H1 (cell line): ENCODE results near the gene PINLYP. TPM values are rescaled to one million over a fixed set of nuclear protein-coding genes. Genes with fewer than 3 reads are reported as not detected.

Experiments used
- CHD7 ChIP-seq: fragments of 300-600 bp; sonication (generic); IDR thresholded peaks from 2 replicates; pipeline ENCODE4 v1.7.1; 2012; ENCODE audit warnings: low read length, moderate library complexity, mild to moderate bottlenecking, inconsistent platforms; ENCODE audit not compliant: insufficient replicate concordance
- polyA plus RNA-seq, 7 experiments: library from polyadenylated mRNA; depleted of rRNA in 3 of 7; stranded (reverse) in 5 of 7; unstranded in 2 of 7; fragments of >200 nt in 5 of 7; fragments of 200-250 nt in 2 of 7; gene quantifications; 1 replicate in 5 of 7; 2 replicates in 1 of 7; 4 replicates in 1 of 7; pipeline versions ENCODE4 v1.2.1 to v1.2.3, GENCODE V29; 2011 to 2013; ENCODE audit warnings: missing spikeins in 2 of 7, mixed read lengths in 2 of 7
- total RNA-seq: library from RNA; stranded (reverse); fragmentation: NEBNext Ultra II Directional; extraction: Animal tissue kit (Norgen Biotek cat#: 25700); gene quantifications from 2 replicates; pipeline ENCODE4 v1.2.1, GENCODE V29; 2021
- TF ChIP-seq, protein P1 (sequence below): IDR thresholded peaks from 2 replicates; pipeline ENCODE4 v1.6.1; 2012; ENCODE audit warnings: inconsistent platforms

The PINLYP gene
- total and polyA plus RNA-seq, 2 of the 8 experiments (the other 6 are each of a cell fraction or from before 2014, with no cell fraction given), result 7.5 to 31.3 TPM

- TF ChIP-seq CHD7, result no peak
- TF ChIP-seq, protein P1, sequence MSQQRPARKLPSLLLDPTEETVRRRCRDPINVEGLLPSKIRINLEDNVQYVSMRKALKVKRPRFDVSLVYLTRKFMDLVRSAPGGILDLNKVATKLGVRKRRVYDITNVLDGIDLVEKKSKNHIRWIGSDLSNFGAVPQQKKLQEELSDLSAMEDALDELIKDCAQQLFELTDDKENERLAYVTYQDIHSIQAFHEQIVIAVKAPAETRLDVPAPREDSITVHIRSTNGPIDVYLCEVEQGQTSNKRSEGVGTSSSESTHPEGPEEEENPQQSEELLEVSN, result no peak
Observed at GRCh38 chr19:43554317-43554895, 21.2 kb upstream of the PINLYP start (continued).
